ENCODE data around the gene DCAKD. TPM values are rescaled to one million over a fixed set of nuclear protein-coding genes. Genes with fewer than 3 reads are reported as not detected.
A peak's percentile ranks its signal among the peaks of the same experiment; 100 is the strongest.

DCAKD gene
- total and polyA plus RNA-seq, 4 experiments from 2014 or later: 8.8 to 32.1 (median 24.1) TPM

GRCh38 chr17:45086865-45087503, 35.6 kb upstream of the DCAKD start:
- Mint-ChIP-seq H3K36me3 (peaks cover 37 to 59% of the 10 kb centered on the region in 2 donors), H3K4me3 (no peak overlapping the region), H3K27ac (no peak overlapping the region), H3K9me3 (no peaks in the 10 kb centered on the region), H3K4me1 (peaks cover 0 to 3% (median under 1%) of the 10 kb centered on the region in 4 donors), H3K27me3 (no peaks in the 10 kb centered on the region)
- H3K27me3 ChIP-seq (ENCODE audit: insufficient read depth, low read length): no peaks in the 10 kb centered on the region
- no peaks in the 10 kb centered on the region for H3K4me1 ChIP-seq (ENCODE audit: insufficient read depth, low read length)
- no peak for DNase-seq
- H3K9me3 ChIP-seq (ENCODE audit: control insufficient read depth in 1 of 2, low read length in 2 of 2): no peaks in the 10 kb centered on the region
- intact Hi-C loops (cut with micrococcal nuclease): no loop called here
- no peak overlapping the region for H3K4me3 ChIP-seq (ENCODE audit: low read length in 2 of 2)
- H3K27ac ChIP-seq (ENCODE audit: low read depth, low read length): no peak overlapping the region
- CTCF ChIA-PET (ENCODE audit: partially characterized antibody): interaction anchor here (4.9 kb wide), 1 partner anchor 12 kb away, joined by 17 read pairs; no protein-coding TSS in a partner anchor
- POLR2A ChIA-PET (ENCODE audit: partially characterized antibody): no interaction called here
- peaks cover 73% of the 10 kb centered on the region for H3K36me3 ChIP-seq (ENCODE audit: insufficient read depth, low read length)

GRCh38 chr17:45086391-45086790, 35.0 kb upstream of the DCAKD start:
- CTCF ChIA-PET (ENCODE audit: partially characterized antibody): no interaction called here
- Mint-ChIP-seq H3K36me3 (peaks cover 39 to 59% of the 10 kb centered on the region in 2 donors), H3K4me1 (peaks cover 0 to 3% (median 0%) of the 10 kb centered on the region in 4 donors)

GRCh38 chr17:45081047-45081703, 29.7 kb upstream of the DCAKD start:
- Mint-ChIP-seq H3K4me3 (no peak overlapping the region), H3K9me3 (no peaks in the 10 kb centered on the region), H3K36me3 (peaks cover 21 to 31% of the 10 kb centered on the region in 2 donors), H3K27ac (no peak overlapping the region), H3K27me3 (no peaks in the 10 kb centered on the region), H3K4me1 (peaks cover 11 to 18% (median 14%) of the 10 kb centered on the region in 4 donors)
- H3K9me3 ChIP-seq (ENCODE audit: control insufficient read depth in 1 of 2, low read length in 2 of 2): no peaks in the 10 kb centered on the region
- ChIA-PET POLR2A (ENCODE audit: partially characterized antibody) (no interaction called here), CTCF (ENCODE audit: partially characterized antibody) (interaction anchor here (1.1 to 1.9 kb wide), 2 partner anchors 17 to 18 kb away, joined by 3 to 4 read pairs; no protein-coding TSS in a partner anchor)
- H3K27ac ChIP-seq (ENCODE audit: low read depth, low read length): no peak overlapping the region
- no peak for DNase-seq
- intact Hi-C loops (cut with micrococcal nuclease): no loop called here
- no peaks in the 10 kb centered on the region for H3K4me1 ChIP-seq (ENCODE audit: insufficient read depth, low read length)
- H3K4me3 ChIP-seq (ENCODE audit: low read length in 2 of 2): no peak overlapping the region
- H3K27me3 ChIP-seq (ENCODE audit: insufficient read depth, low read length): no peaks in the 10 kb centered on the region
- H3K36me3 ChIP-seq (ENCODE audit: insufficient read depth, low read length): peaks cover 40% of the 10 kb centered on the region

More at GRCh38 chr17:45086391-45086790, 35.0 kb upstream of the DCAKD start:
- Histone ChIP-seq H3K27ac (ENCODE audit: low read depth, low read length) (no peak overlapping the region), H3K4me1 (ENCODE audit: insufficient read depth, low read length) (no peaks in the 10 kb centered on the region), H3K27me3 (ENCODE audit: insufficient read depth, low read length) (no peaks in the 10 kb centered on the region), H3K9me3 (ENCODE audit: control insufficient read depth in 1 of 2, low read length in 2 of 2) (no peaks in the 10 kb centered on the region), H3K4me3 (ENCODE audit: low read length in 2 of 2) (no peak overlapping the region), H3K36me3 (ENCODE audit: insufficient read depth, low read length) (peaks cover 73% of the 10 kb centered on the region)
- intact Hi-C loops (cut with micrococcal nuclease): no loop called here
- Mint-ChIP-seq H3K27me3 (no peaks in the 10 kb centered on the region), H3K9me3 (no peaks in the 10 kb centered on the region), H3K4me3 (no peak overlapping the region), H3K27ac (peak overlapping the region in 1 of 7 donors; percentile 13)
- no peak for DNase-seq
- POLR2A ChIA-PET (ENCODE audit: partially characterized antibody): no interaction called here

GRCh38 chr17:45077643-45078042, 26.2 kb upstream of the DCAKD start:
- no peak overlapping the region for H3K27ac ChIP-seq (ENCODE audit: low read depth, low read length)

GRCh38 chr17:45073414-45074070, 22.1 kb upstream of the DCAKD start:
- Histone ChIP-seq H3K4me3 (ENCODE audit: low read length in 2 of 2) (no peak overlapping the region), H3K36me3 (ENCODE audit: insufficient read depth, low read length) (peaks cover 9% of the 10 kb centered on the region), H3K9me3 (ENCODE audit: control insufficient read depth in 1 of 2, low read length in 2 of 2) (no peaks in the 10 kb centered on the region), H3K27me3 (ENCODE audit: insufficient read depth, low read length) (no peaks in the 10 kb centered on the region), H3K4me1 (ENCODE audit: insufficient read depth, low read length) (no peaks in the 10 kb centered on the region), H3K27ac (ENCODE audit: low read depth, low read length) (no peak overlapping the region)
- ChIA-PET CTCF (ENCODE audit: partially characterized antibody) (no interaction called here), POLR2A (ENCODE audit: partially characterized antibody) (interaction anchor here (1.7 kb wide), 1 partner anchor 12 kb away, joined by 5 read pairs; the partner anchor contains the start of gene NMT1)
- no peak for DNase-seq
- no peaks in the 10 kb centered on the region for H3K9me3 Mint-ChIP-seq
- intact Hi-C loops (cut with micrococcal nuclease): no loop called here
- peaks cover 10 to 31% of the 10 kb centered on the region in 2 donors for H3K36me3 Mint-ChIP-seq
- peaks cover 19 to 37% (median 25%) of the 10 kb centered on the region in 4 donors for H3K4me1 Mint-ChIP-seq
- peak overlapping the region in 2 of 7 donors; percentile 55 to 68 for H3K27ac Mint-ChIP-seq
- no peaks in the 10 kb centered on the region for H3K27me3 Mint-ChIP-seq
- no peak overlapping the region for H3K4me3 Mint-ChIP-seq

More at GRCh38 chr17:45077643-45078042, 26.2 kb upstream of the DCAKD start:
- Mint-ChIP-seq H3K4me3 (no peak overlapping the region), H3K27ac (peak overlapping the region in 2 of 7 donors; percentile 27 to 60), H3K27me3 (no peaks in the 10 kb centered on the region), H3K9me3 (no peaks in the 10 kb centered on the region), H3K4me1 (peaks cover 16 to 31% (median 22%) of the 10 kb centered on the region in 4 donors), H3K36me3 (peaks cover 22 to 31% of the 10 kb centered on the region in 2 donors)
- H3K4me1 ChIP-seq (ENCODE audit: insufficient read depth, low read length): no peaks in the 10 kb centered on the region
- intact Hi-C loops (cut with micrococcal nuclease): no loop called here
- ChIA-PET CTCF (ENCODE audit: partially characterized antibody) (no interaction called here), POLR2A (ENCODE audit: partially characterized antibody) (no interaction called here)
- peaks cover 24% of the 10 kb centered on the region for H3K36me3 ChIP-seq (ENCODE audit: insufficient read depth, low read length)
- DNase-seq: no peak
- H3K27me3 ChIP-seq (ENCODE audit: insufficient read depth, low read length): no peaks in the 10 kb centered on the region
- H3K9me3 ChIP-seq (ENCODE audit: control insufficient read depth in 1 of 2, low read length in 2 of 2): no peaks in the 10 kb centered on the region
- no peak overlapping the region for H3K4me3 ChIP-seq (ENCODE audit: low read length in 2 of 2)

GRCh38 chr17:45070809-45071208, 19.4 kb upstream of the DCAKD start:
- CTCF ChIA-PET (ENCODE audit: partially characterized antibody): no interaction called here
- H3K36me3 ChIP-seq (ENCODE audit: insufficient read depth, low read length): peaks cover 9% of the 10 kb centered on the region

GRCh38 chr17:45070001-45070400, 18.6 kb upstream of the DCAKD start:
- H3K9me3 Mint-ChIP-seq: no peaks in the 10 kb centered on the region
- H3K36me3 Mint-ChIP-seq: peaks cover 13 to 31% of the 10 kb centered on the region in 2 donors
- Histone ChIP-seq H3K36me3 (ENCODE audit: insufficient read depth, low read length) (peaks cover 9% of the 10 kb centered on the region), H3K27ac (ENCODE audit: low read depth, low read length) (no peak overlapping the region), H3K9me3 (ENCODE audit: control insufficient read depth in 1 of 2, low read length in 2 of 2) (no peaks in the 10 kb centered on the region), H3K27me3 (ENCODE audit: insufficient read depth, low read length) (no peaks in the 10 kb centered on the region), H3K4me1 (ENCODE audit: insufficient read depth, low read length) (peaks cover under 1% of the 10 kb centered on the region), H3K4me3 (ENCODE audit: low read length in 2 of 2) (no peak overlapping the region)
- CTCF ChIA-PET (ENCODE audit: partially characterized antibody): interaction anchor here (1.8 kb wide), 1 partner anchor 29 kb away, joined by 4 read pairs; no protein-coding TSS in a partner anchor
- no peaks in the 10 kb centered on the region for H3K27me3 Mint-ChIP-seq
- H3K27ac Mint-ChIP-seq: no peak overlapping the region
- H3K4me3 Mint-ChIP-seq: no peak overlapping the region
- POLR2A ChIA-PET (ENCODE audit: partially characterized antibody): no interaction called here
- DNase-seq: no peak
- H3K4me1 Mint-ChIP-seq: peaks cover 18 to 32% (median 20%) of the 10 kb centered on the region in 4 donors
- intact Hi-C loops (cut with micrococcal nuclease): no loop called here

More at GRCh38 chr17:45070809-45071208, 19.4 kb upstream of the DCAKD start:
- Mint-ChIP-seq H3K36me3 (peaks cover 13 to 31% of the 10 kb centered on the region in 2 donors), H3K9me3 (no peaks in the 10 kb centered on the region), H3K4me3 (no peak overlapping the region), H3K4me1 (peaks cover 16 to 28% (median 19%) of the 10 kb centered on the region in 4 donors), H3K27me3 (no peaks in the 10 kb centered on the region), H3K27ac (no peak overlapping the region)
- Histone ChIP-seq H3K4me3 (ENCODE audit: low read length in 2 of 2) (no peak overlapping the region), H3K4me1 (ENCODE audit: insufficient read depth, low read length) (no peaks in the 10 kb centered on the region), H3K9me3 (ENCODE audit: control insufficient read depth in 1 of 2, low read length in 2 of 2) (no peaks in the 10 kb centered on the region), H3K27me3 (ENCODE audit: insufficient read depth, low read length) (no peaks in the 10 kb centered on the region), H3K27ac (ENCODE audit: low read depth, low read length) (no peak overlapping the region)
- POLR2A ChIA-PET (ENCODE audit: partially characterized antibody): interaction anchor here (1.0 kb wide), 1 partner anchor 9 kb away, joined by 3 read pairs; the partner anchor contains the start of gene NMT1
- DNase-seq: no peak
- intact Hi-C loops (cut with micrococcal nuclease): no loop called here

Measured in CD4-positive, alpha-beta memory T cell (primary cell).